Activated B cell treated with CpG ODN at 0.5 μM for 24 hours (primary cell): ENCODE results near the gene JSRP1. TPM values are rescaled to one million over a fixed set of nuclear protein-coding genes. Genes with fewer than 3 reads are reported as not detected.
A peak's percentile ranks its signal among the peaks of the same experiment; 100 is the strongest.

ENCODE experiments used
- ATAC-seq: fragments of 200-7000 bp; cut with Tn5 transposase; one replicate; pipeline ENCODE4 v1.10.0; 2021; ENCODE audit warnings: low read depth, mild to moderate bottlenecking, moderate library complexity
- CTCF ChIA-PET: fragments of 350-600 bp; sonication (Branson Sonifier 250); formaldehyde crosslinking; loops from one replicate; lab custom pipeline; 2021; ENCODE audit warnings: antibody characterized with exemption; lab: Charles Lee
- POLR2A ChIA-PET: fragments of 350-600 bp; sonication (Branson Sonifier 250); formaldehyde crosslinking; loops from one replicate; lab custom pipeline; 2021; ENCODE audit warnings: antibody characterized with exemption; lab: Charles Lee
- DNase-seq: peaks from one replicate; pipeline ENCODE4 v3.0.0; 2022
- H3K27ac Mint-ChIP-seq: one replicate; pipeline ENCODE4 v1.8.0; 2020; ENCODE audit warnings: mixed read lengths
- H3K27me3 Mint-ChIP-seq: one replicate; pipeline ENCODE4 v1.8.0; 2021; ENCODE audit warnings: mixed read lengths
- H3K36me3 Mint-ChIP-seq: one replicate; pipeline ENCODE4 v1.8.0; 2021; ENCODE audit warnings: low read depth, mixed read lengths
- H3K4me1 Mint-ChIP-seq: one replicate; pipeline ENCODE4 v1.8.0; 2021; ENCODE audit warnings: mixed read lengths
- H3K4me3 Mint-ChIP-seq: one replicate; pipeline ENCODE4 v1.8.0; 2020; ENCODE audit warnings: mild to moderate bottlenecking, mixed read lengths
- H3K9me3 Mint-ChIP-seq: one replicate; pipeline ENCODE4 v1.8.0; 2020; ENCODE audit warnings: mixed read lengths
- intact Hi-C: fragments of 100-400 bp; cut with micrococcal nuclease; formaldehyde crosslinking; loops from one replicate; pipeline ENCODE4 v1.15.1; 2024
- total RNA-seq: library from RNA; stranded (reverse); gene quantifications from 2 replicates; pipeline ENCODE4 v1.2.3, GENCODE V29; 2022
- TF ChIP-seq, protein P1 (sequence below): fragments of 200-600 bp; IDR thresholded peaks from one replicate; pipeline ENCODE4 v1.8.0; 2022; ENCODE audit warnings: antibody characterized with exemption, mild to moderate bottlenecking

JSRP1 gene
- total RNA-seq, 1 donor from 2014 or later = 0.31 TPM

DNA sequence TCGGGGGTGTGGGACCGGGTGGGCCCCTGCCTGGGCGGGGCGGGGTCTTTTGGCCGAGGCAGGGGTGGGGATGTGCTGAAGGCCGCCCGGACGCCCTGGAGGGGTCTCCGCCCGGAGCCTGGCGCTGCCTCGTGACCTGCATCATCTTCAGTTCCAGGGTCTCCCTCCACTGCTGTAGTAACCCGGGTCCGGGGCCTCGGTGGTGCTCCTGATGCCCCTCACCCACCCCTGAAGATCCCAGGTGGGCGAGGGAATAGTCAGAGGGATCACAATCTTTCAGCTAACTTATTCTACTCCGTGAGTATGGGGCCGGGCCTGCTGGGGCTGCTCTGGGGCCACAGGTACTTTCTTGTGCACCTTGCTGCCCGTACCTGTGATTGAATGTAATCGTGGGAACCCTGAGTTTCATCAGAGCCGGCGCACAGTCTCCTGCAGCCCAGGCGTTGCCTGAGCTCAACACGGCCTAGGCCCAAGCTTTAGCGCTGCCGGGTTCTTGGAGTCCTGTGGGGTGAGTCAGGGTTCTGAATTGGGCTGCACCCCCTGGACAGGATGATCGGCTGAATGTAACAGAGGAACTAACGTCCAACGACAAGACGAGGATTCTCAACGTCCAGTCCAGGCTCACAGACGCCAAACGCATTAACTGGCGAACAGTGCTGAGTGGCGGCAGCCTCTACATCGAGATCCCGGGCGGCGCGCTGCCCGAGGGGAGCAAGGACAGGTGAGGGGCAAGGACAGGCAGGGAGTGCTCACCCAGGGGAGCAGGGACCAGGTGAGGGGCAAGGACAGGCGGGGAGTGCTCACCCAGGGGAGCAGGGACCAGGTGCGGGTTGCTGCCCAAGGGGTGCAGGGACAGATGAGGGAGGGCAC is 15.3 kb upstream of the JSRP1 start:
- TF ChIP-seq, protein P1, sequence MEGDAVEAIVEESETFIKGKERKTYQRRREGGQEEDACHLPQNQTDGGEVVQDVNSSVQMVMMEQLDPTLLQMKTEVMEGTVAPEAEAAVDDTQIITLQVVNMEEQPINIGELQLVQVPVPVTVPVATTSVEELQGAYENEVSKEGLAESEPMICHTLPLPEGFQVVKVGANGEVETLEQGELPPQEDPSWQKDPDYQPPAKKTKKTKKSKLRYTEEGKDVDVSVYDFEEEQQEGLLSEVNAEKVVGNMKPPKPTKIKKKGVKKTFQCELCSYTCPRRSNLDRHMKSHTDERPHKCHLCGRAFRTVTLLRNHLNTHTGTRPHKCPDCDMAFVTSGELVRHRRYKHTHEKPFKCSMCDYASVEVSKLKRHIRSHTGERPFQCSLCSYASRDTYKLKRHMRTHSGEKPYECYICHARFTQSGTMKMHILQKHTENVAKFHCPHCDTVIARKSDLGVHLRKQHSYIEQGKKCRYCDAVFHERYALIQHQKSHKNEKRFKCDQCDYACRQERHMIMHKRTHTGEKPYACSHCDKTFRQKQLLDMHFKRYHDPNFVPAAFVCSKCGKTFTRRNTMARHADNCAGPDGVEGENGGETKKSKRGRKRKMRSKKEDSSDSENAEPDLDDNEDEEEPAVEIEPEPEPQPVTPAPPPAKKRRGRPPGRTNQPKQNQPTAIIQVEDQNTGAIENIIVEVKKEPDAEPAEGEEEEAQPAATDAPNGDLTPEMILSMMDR = no peak
- peak overlapping the region; percentile 92 for H3K4me3 Mint-ChIP-seq
- ATAC-seq (no peak), DNase-seq (no peak)
- POLR2A ChIA-PET = interaction anchor here (0.5 to 7.8 kb wide), 23 partner anchors 8 to 339 kb away, joined by 3 to 131 read pairs (median 5); partner anchors contain the start of genes AMH, JSRP1, LSM7 and PEAK3
- intact Hi-C loops = loop anchor here (2.0 to 5.0 kb wide), 2 partner anchors 53 to 206 kb away; partner anchors contain the start of gene GADD45B
- H3K27ac Mint-ChIP-seq = peak overlapping the region; percentile 89
- CTCF ChIA-PET = interaction anchor here (0.8 to 4.0 kb wide), 4 partner anchors 17 to 121 kb away, joined by 4 to 17 read pairs (median 10); no protein-coding TSS in a partner anchor
- H3K27me3 Mint-ChIP-seq = no peaks in the 10 kb centered on the region
- H3K9me3 Mint-ChIP-seq = no peaks in the 10 kb centered on the region
- H3K36me3 Mint-ChIP-seq = peaks cover 41% of the 10 kb centered on the region
- peaks cover 52% of the 10 kb centered on the region for H3K4me1 Mint-ChIP-seq

DNA sequence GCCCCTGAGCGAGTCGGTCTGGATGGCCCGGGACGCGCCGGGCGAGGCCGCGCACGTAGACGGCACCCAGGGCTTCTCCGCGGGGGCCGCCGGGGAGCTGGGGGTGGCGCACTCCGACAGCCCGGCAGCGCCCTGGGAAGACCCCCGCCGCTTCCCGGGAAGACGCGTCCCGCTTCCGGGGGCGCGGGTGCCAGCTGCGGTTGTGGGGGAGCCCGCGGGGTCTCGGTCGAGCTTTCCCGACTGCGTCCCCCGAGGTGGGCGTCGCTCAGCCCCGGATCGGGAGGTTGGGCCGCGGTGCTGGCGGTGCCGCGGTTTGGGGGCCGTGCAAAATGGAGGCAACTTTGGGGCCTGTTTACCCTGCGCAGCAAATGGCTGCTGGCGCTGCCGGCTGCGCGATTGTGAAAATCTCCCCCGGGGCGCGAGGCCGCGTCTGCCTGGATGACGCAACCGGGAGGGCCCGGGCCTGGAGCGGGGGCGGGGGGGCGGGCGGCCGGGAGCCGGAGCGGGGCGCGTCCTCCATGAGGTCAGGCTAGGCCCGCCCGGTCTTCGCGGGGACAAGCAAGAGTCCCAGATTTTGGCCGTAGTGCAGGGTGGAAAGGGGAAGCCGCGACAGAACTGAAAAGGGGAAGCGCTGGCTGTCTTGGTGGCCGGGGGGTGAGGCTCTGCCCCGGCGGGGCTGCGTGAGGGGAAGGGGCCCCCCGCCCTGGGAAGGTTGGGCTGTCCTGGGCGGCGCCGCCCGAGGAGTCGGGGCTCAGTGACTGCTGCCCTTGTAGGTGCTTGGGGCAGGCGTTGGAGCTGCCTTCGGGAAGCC is 14.4 kb upstream of the JSRP1 start:
- H3K27me3 Mint-ChIP-seq = no peaks in the 10 kb centered on the region
- ChIA-PET POLR2A (interaction anchor here (0.5 to 7.8 kb wide), 22 partner anchors 10 to 367 kb away, joined by 3 to 131 read pairs (median 8); partner anchors contain the start of genes AMH, AP3D1, JSRP1 and LSM7), CTCF (interaction anchor here (1.0 to 4.0 kb wide), 2 partner anchors 19 to 45 kb away, joined by 3 to 17 read pairs; no protein-coding TSS in a partner anchor)
- DNase-seq = peak; percentile 70
- H3K4me3 Mint-ChIP-seq = peak overlapping the region; percentile 92
- peak overlapping the region; percentile 91 for H3K27ac Mint-ChIP-seq
- peaks cover 39% of the 10 kb centered on the region for H3K36me3 Mint-ChIP-seq
- TF ChIP-seq, protein P1 = no peak
- no peaks in the 10 kb centered on the region for H3K9me3 Mint-ChIP-seq
- H3K4me1 Mint-ChIP-seq = peaks cover 60% of the 10 kb centered on the region
- ATAC-seq = peak; percentile 40
- intact Hi-C loops = loop anchor here (5.0 kb wide), 1 partner anchor 207 kb away; the partner anchor contains the start of gene GADD45B

DNA sequence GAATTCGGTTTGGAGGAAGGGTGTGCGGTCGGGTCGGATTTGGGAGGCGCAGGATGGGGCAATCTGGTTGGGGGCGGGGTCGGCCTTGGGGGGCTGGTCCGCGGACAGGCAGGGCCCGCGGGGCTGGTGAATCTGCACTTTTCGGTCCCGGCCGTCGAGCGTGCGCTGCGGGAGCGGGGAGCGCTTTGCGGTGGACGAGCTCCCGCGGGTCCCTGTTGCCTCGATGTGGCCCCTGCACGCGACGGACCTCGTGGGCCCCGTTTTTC is 13.9 kb upstream of the JSRP1 start:
- ATAC-seq = no peak
- peak overlapping the region; percentile 92 for H3K4me3 Mint-ChIP-seq
- ChIA-PET POLR2A (interaction anchor here (0.6 to 7.8 kb wide), 26 partner anchors 10 to 861 kb away, joined by 4 to 131 read pairs (median 7); partner anchors contain the start of genes AMH, AP3D1, DOT1L and GADD45B), CTCF (interaction anchor here (1.0 kb wide), 1 partner anchor 46 kb away, joined by 3 read pairs; no protein-coding TSS in a partner anchor)
- H3K4me1 Mint-ChIP-seq = peaks cover 59% of the 10 kb centered on the region
- H3K36me3 Mint-ChIP-seq = peaks cover 37% of the 10 kb centered on the region
- no peaks in the 10 kb centered on the region for H3K9me3 Mint-ChIP-seq
- H3K27me3 Mint-ChIP-seq = no peaks in the 10 kb centered on the region
- intact Hi-C loops = loop anchor here (5.0 kb wide), 1 partner anchor 207 kb away; the partner anchor contains the start of gene GADD45B
- peak overlapping the region; percentile 91 for H3K27ac Mint-ChIP-seq
- TF ChIP-seq, protein P1 = no peak
- no peak for DNase-seq

DNA sequence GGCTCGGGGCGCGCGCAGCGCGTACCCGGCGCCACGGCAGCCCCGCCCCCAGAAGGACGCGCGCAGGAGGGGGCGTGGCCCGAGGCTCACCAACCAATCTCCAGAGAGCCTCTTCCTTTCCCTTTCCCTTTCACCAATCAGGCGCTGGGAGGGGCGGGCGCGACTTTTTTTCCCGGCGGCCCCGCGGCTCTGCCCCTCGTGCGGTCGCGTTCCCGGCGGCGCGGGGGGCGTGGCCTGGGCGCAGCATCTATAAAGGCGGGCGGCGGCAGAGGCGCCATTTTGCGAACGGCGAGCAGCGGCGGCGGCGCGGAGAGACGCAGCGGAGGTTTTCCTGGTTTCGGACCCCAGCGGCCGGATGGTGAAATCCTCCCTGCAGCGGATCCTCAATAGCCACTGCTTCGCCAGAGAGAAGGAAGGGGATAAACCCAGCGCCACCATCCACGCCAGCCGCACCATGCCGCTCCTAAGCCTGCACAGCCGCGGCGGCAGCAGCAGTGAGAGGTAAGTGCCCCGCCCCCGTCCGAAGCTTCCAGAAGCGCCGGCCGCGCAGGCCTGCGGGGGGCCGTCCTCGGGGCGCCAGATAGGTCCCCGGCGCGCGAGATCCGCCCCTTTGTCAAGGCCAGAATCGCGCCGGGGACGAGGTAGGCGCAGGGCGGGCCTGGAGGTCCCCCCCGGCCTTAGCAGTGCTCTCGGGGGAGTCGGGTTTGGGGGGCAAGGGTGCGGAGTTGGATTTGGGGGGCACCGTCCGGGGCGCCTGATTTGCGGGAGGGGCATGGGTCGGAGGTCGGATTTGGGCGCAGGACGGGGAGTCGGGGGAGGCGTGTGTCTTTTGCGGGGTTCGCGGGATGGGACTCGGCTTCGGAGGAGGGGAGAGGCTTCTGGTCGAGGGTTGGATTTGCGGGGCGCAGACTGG is 13.3 kb upstream of the JSRP1 start:
- CTCF ChIA-PET = interaction anchor here (0.5 to 1.0 kb wide), 2 partner anchors 46 to 124 kb away, joined by 3 read pairs; no protein-coding TSS in a partner anchor
- H3K4me3 Mint-ChIP-seq = peak overlapping the region; percentile 92
- H3K9me3 Mint-ChIP-seq = no peaks in the 10 kb centered on the region
- intact Hi-C loops = loop anchor here (1.0 to 5.0 kb wide), 4 partner anchors 11 to 406 kb away; partner anchors contain the start of genes GADD45B, KLF16, PLEKHJ1 and SF3A2
- peaks cover 34% of the 10 kb centered on the region for H3K36me3 Mint-ChIP-seq
- H3K4me1 Mint-ChIP-seq = peaks cover 60% of the 10 kb centered on the region
- peak; percentile 67 for ATAC-seq
- peak; percentile 100 for DNase-seq
- POLR2A ChIA-PET = interaction anchor here (0.6 to 7.8 kb wide), 26 partner anchors 9 to 861 kb away, joined by 4 to 131 read pairs (median 7); partner anchors contain the start of genes AMH, AP3D1, DOT1L and GADD45B
- H3K27ac Mint-ChIP-seq = peak overlapping the region; percentile 91
- TF ChIP-seq, protein P1 = no peak
- H3K27me3 Mint-ChIP-seq = no peaks in the 10 kb centered on the region
